Aorta (tissue), 5 donors: ENCODE measurements around the gene ZNHIT1. TPM values are rescaled to one million over a fixed set of nuclear protein-coding genes. Genes with fewer than 3 reads are reported as not detected.

ENCODE experiments used
- ATAC-seq: fragments of 200-7000 bp; cut with Tn5 transposase; one replicate; pipeline ENCODE4 v1.9.1; 2022; ENCODE audit warnings: moderate library complexity; ENCODE audit not compliant: low FRiP score
- DNase-seq, 2 donors: peaks; one replicate each; pipeline ENCODE4 v3.0.0-alpha.2; 2020
- H3K27ac ChIP-seq, 2 donors: one replicate each; pipeline ENCODE4 v1.5.1; 2013; ENCODE audit warnings: low read length in 2 of 2, mild to moderate bottlenecking in 2 of 2, moderate library complexity in 2 of 2, control low read depth in 1 of 2, inconsistent platforms in 1 of 2, low read depth in 1 of 2
- H3K27me3 ChIP-seq, 2 donors: one replicate each; pipeline ENCODE4 v1.6.1; 2013; ENCODE audit warnings: control low read depth in 1 of 2, low read length in 1 of 2, mild to moderate bottlenecking in 1 of 2, moderate library complexity in 1 of 2; ENCODE audit not compliant: insufficient read depth in 2 of 2, control insufficient read depth in 1 of 2
- H3K36me3 ChIP-seq, 2 donors: one replicate each; pipeline ENCODE4 v1.6.1; 2013; ENCODE audit warnings: control low read depth in 1 of 2, low read length in 1 of 2, mild to moderate bottlenecking in 1 of 2; ENCODE audit not compliant: insufficient read depth in 2 of 2, control insufficient read depth in 1 of 2
- H3K4me1 ChIP-seq, 2 donors: one replicate each; pipeline ENCODE4 v1.6.1; 2013; ENCODE audit warnings: low read length in 2 of 2, control low read depth in 1 of 2, mild to moderate bottlenecking in 1 of 2, moderate library complexity in 1 of 2; ENCODE audit not compliant: insufficient read depth in 2 of 2, control insufficient read depth in 1 of 2
- H3K4me3 ChIP-seq, 2 donors: one replicate each; pipeline ENCODE4 v1.5.1; 2013; ENCODE audit warnings: low read length in 2 of 2, control low read depth in 1 of 2, mild to moderate bottlenecking in 1 of 2
- H3K9me3 ChIP-seq: one replicate; pipeline ENCODE4 v1.6.1; 2013; ENCODE audit warnings: mild to moderate bottlenecking, low read length; ENCODE audit not compliant: control insufficient read depth
- WGBS, 2 donors: extraction: QIAGEN DNeasy Blood & Tissue Kit; methylation state at CpG; one replicate each; pipeline ENCODE4 v1.1.7; 2013; 5-methylcytosine and 5-hydroxymethylcytosine counted together
- intact Hi-C, 2 donors: fragments of 100-400 bp; cut with DNase I; formaldehyde crosslinking; loops; one replicate each; pipeline versions ENCODE4 v1.14.2 to v1.15.0; 2022
- polyA plus RNA-seq, 2 donors: library from polyadenylated mRNA; stranded (reverse); fragments of 200-250 nt; gene quantifications; one replicate each; pipeline ENCODE4 v1.2.3, GENCODE V29; 2013
- total RNA-seq, 2 donors: library from RNA; stranded (reverse); fragmentation: NEBNext Ultra II Directional; extraction: Animal tissue kit (Norgen Biotek cat#: 25700); gene quantifications; one replicate each; pipeline ENCODE4 v1.2.1, GENCODE V29; 2021
- donor health status: healthy with polysubstance abuse.
- donor health status: Bipolar disorder and iron deficiency.
- donor health status: DM: no; HTN: no; CAD: no.
- donor health status: DM: no; HTN: no; CAD: no.
- donor health status: DM: yes; HTN: yes; CAD: no.

ZNHIT1 gene
- total and polyA plus RNA-seq, 4 donors = 48.7 to 114 (median 75.1) TPM

- Histone ChIP-seq H3K27ac (no peak overlapping the region), H3K4me1 (no peaks in the 10 kb centered on the region), H3K9me3 (no peaks in the 10 kb centered on the region), H3K36me3 (no peaks in the 10 kb centered on the region), H3K27me3 (no peaks in the 10 kb centered on the region), H3K4me3 (no peak overlapping the region)
- 84 to 85% methylated on average over 16 of the region's 16 CpGs for WGBS, 2 donors
- DNase-seq (no peak), ATAC-seq (no peak)
- intact Hi-C loops = no loop called here
These were observed 23.7 kb downstream of the ZNHIT1 start for GRCh38 chr7:101241443-101242349.

DNA sequence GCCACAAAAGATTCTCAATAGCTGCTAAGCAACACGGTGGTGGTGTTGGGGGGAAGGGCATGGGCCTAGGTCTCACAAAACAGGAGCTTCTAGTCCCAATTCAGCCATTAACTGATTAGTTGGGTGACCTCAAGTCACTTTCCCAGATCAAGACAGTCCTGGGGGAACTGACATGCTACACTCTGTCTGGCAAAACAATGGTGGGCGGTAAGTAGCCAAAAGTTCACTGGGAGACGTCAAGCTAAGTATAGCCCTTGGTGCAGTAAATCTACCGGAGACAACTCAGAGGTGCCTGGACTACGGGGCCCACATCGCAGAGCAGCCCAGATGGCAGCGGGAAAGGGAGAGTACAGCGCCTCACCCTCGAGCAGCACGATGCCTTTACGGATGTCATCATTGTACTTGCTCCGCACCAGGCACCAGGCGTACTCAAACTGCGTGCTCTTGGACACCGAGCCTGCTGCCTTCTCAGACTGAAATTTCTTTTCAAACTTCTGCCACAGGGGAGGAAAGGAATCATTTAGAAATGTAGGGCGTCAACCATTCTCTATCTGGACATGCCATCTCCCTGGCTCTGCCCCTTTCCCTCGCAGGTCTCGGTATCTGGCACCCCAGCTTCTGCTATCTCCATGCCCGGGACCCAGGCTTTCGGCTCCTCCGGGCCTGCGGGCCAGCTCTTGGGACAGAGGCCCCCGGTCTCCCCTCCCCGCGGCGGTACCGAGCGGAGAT is 25.8 kb downstream of the ZNHIT1 start:
- DNase-seq = no peak
- H3K36me3 ChIP-seq = no peaks in the 10 kb centered on the region
- H3K27ac ChIP-seq = peak overlapping the region in 1 of 2 donors; percentile 67
- WGBS, 2 donors = 11 to 12% methylated on average over 27 to 28 of the region's 28 CpGs
- no peaks in the 10 kb centered on the region for H3K9me3 ChIP-seq
- peak overlapping the region; percentile 35 to 74 for H3K4me3 ChIP-seq
- H3K4me1 ChIP-seq = no peaks in the 10 kb centered on the region
- intact Hi-C loops = loop anchor here in 1 of 2 donors (2.0 kb wide), 1 partner anchor 27 kb away; the partner anchor contains the start of gene PLOD3
- no peaks in the 10 kb centered on the region for H3K27me3 ChIP-seq
- ATAC-seq = peak; percentile 1

- H3K27ac ChIP-seq = peak within 1 kb of the TSS in 1 of 2 donors; percentile 98
- no peaks in the 10 kb centered on the region for H3K9me3 ChIP-seq
- H3K27me3 ChIP-seq = no peaks in the 10 kb centered on the region
- ATAC-seq (peak; percentile 99), DNase-seq (peak; percentile 97 to 98)
- no peaks in the 10 kb centered on the region for H3K36me3 ChIP-seq
- WGBS, 2 donors = 0 to 1% methylated on average over 44 to 45 of the region's 45 CpGs
- no peaks in the 10 kb centered on the region for H3K4me1 ChIP-seq
- peak within 1 kb of the TSS; percentile 74 to 96 for H3K4me3 ChIP-seq
- intact Hi-C loops = loop anchor here in 1 of 2 donors (2.0 kb wide), 1 partner anchor 28 kb away; the partner anchor contains the start of gene PLOD3
These were observed 26.6 kb downstream of the ZNHIT1 start, which contains the start of gene FIS1 for GRCh38 chr7:101244375-101245146. Gene FIS1 (minus strand): TSS chr7:101245081. CDS start chr7:101245004, 77 bp downstream.

GRCh38 chr7:101245147-101245668 is 27.2 kb downstream of the ZNHIT1 start:
- 25 to 27% methylated on average over 31 to 32 of the region's 32 CpGs for WGBS, 2 donors
- Histone ChIP-seq H3K4me3 (peak overlapping the region; percentile 12 to 74), H3K4me1 (no peaks in the 10 kb centered on the region), H3K36me3 (no peaks in the 10 kb centered on the region), H3K9me3 (no peaks in the 10 kb centered on the region), H3K27me3 (no peaks in the 10 kb centered on the region), H3K27ac (peak overlapping the region in 1 of 2 donors; percentile 2)
- DNase-seq (no peak), ATAC-seq (no peak)
- intact Hi-C loops = loop anchor here in 1 of 2 donors (2.0 kb wide), 1 partner anchor 28 kb away; the partner anchor contains the start of gene PLOD3

DNA sequence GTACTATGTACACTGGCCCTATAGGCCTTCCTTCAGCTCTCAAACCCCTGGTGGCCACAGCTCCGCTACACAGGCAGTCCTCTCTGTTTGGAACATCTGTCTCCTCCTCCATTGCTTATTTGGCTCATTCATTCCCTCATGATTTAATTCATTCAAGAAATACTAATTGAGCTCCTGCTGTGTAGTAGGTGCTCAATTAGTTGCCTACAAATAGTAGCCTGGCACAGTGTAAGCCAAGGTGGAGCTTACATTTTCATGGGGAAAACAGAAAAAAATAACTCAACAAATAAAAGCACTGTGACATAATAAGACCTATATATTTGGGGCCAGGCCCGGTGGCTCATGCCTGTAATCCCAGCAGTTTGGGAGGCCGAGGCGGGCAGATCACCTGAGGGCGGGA is 30.3 kb downstream of the ZNHIT1 start:
- 95% methylated on average over 5 of the region's 5 CpGs for WGBS, 2 donors
- no peak overlapping the region for H3K4me3 ChIP-seq
- no peak for ATAC-seq
- H3K9me3 ChIP-seq = no peaks in the 10 kb centered on the region
- DNase-seq = no peak
- no peaks in the 10 kb centered on the region for H3K27me3 ChIP-seq
- intact Hi-C loops = no loop called here
- H3K36me3 ChIP-seq = no peaks in the 10 kb centered on the region
- H3K27ac ChIP-seq = no peak overlapping the region
- no peaks in the 10 kb centered on the region for H3K4me1 ChIP-seq

DNA sequence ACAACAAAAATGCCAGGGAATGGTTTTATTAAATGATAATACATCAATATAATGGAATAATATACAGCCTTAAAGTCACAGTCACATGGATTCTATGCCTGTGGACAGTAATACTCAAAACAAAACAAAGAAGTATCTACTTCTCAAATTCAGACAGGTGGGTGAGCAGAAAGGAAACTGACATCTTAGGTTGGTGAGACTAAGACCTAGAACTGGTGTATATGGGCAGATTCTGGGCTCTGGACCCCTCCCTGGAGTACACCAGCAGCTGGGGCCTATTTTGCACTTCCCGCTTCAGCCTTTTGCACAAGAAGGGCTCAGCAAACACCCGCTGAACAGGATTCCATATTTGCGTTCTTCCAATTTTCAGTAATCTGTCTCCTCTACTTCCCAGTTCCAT is 32.4 kb downstream of the ZNHIT1 start:
- Histone ChIP-seq H3K36me3 (no peaks in the 10 kb centered on the region), H3K27me3 (no peaks in the 10 kb centered on the region), H3K4me1 (no peaks in the 10 kb centered on the region), H3K4me3 (no peak overlapping the region), H3K9me3 (no peaks in the 10 kb centered on the region), H3K27ac (no peak overlapping the region)
- ATAC-seq (no peak), DNase-seq (no peak)
- intact Hi-C loops = no loop called here
- 94 to 95% methylated on average over 3 of the region's 3 CpGs for WGBS, 2 donors

GRCh38 chr7:101251871-101252659 is 34.1 kb downstream of the ZNHIT1 start:
- 1% methylated on average over 53 to 55 of the region's 55 CpGs for WGBS, 2 donors
- intact Hi-C loops = no loop called here
- H3K27ac ChIP-seq = no peak overlapping the region

More at GRCh38 chr7:101251871-101252659, 34.1 kb downstream of the ZNHIT1 start:
- Histone ChIP-seq H3K27me3 (no peaks in the 10 kb centered on the region), H3K4me1 (no peaks in the 10 kb centered on the region), H3K9me3 (no peaks in the 10 kb centered on the region), H3K36me3 (no peaks in the 10 kb centered on the region), H3K4me3 (peak overlapping the region; percentile 55 to 57)
- DNase-seq (peak; percentile 99 to 100), ATAC-seq (peak; percentile 100)
